DND-41 (cell line): ENCODE results near the gene ART5.

Experiments used
- ATAC-seq: fragments of 200-7000 bp; cut with Tn5 transposase; 3 replicates; pipeline ENCODE4 v1.9.1; 2021; ENCODE audit warnings: low read depth; ENCODE audit not compliant: insufficient read depth
- DNase-seq: peaks from one replicate; pipeline ENCODE4 v3.0.0-alpha.2; 2020
- H2AFZ ChIP-seq: 2 replicates; pipeline ENCODE4 v1.6.0; 2012; ENCODE audit warnings: low read depth, low read length
- H3K27ac ChIP-seq: 2 replicates; pipeline ENCODE4 v1.5.1; 2012; ENCODE audit warnings: low read length, inconsistent platforms
- H3K27me3 ChIP-seq: fragments of 200-600 bp; sonication (generic); 2 replicates; pipeline ENCODE4 v1.6.0; 2012; ENCODE audit warnings: low read length, mild to moderate bottlenecking, inconsistent platforms; ENCODE audit not compliant: insufficient read depth, poor library complexity
- H3K36me3 ChIP-seq: 2 replicates; pipeline ENCODE4 v1.5.1; 2012; ENCODE audit warnings: low read length, inconsistent platforms; ENCODE audit not compliant: insufficient read depth
- H3K4me1 ChIP-seq: 2 replicates; pipeline ENCODE4 v1.5.1; 2012; ENCODE audit warnings: mild to moderate bottlenecking, low read length; ENCODE audit not compliant: insufficient read depth
- H3K4me2 ChIP-seq: 2 replicates; pipeline ENCODE4 v1.6.0; 2012; ENCODE audit warnings: mild to moderate bottlenecking, moderate library complexity, low read length, inconsistent platforms; ENCODE audit not compliant: insufficient read depth
- H3K4me3 ChIP-seq, 2 experiments: fragments of 200-600 bp in 1 of 2; shearing (Covaris generic) in 1 of 2; 2 replicates each; pipeline ENCODE4 v1.5.1; 2012 to 2016; ENCODE audit warnings: inconsistent platforms in 2 of 2, low read length in 2 of 2, mild to moderate bottlenecking in 2 of 2, low read depth in 1 of 2, moderate library complexity in 1 of 2
- H3K79me2 ChIP-seq: 2 replicates; pipeline ENCODE4 v1.6.0; 2012; ENCODE audit warnings: low read length, inconsistent platforms; ENCODE audit not compliant: insufficient read depth
- H3K9ac ChIP-seq: 2 replicates; pipeline ENCODE4 v1.6.0; 2012; ENCODE audit warnings: low read depth, mild to moderate bottlenecking, inconsistent platforms, low read length, moderate library complexity
- H3K9me3 ChIP-seq: 2 replicates; pipeline ENCODE4 v1.5.1; 2012; ENCODE audit warnings: low read length, moderate library complexity, mild to moderate bottlenecking, inconsistent platforms; ENCODE audit not compliant: insufficient read depth, severe bottlenecking
- H4K20me1 ChIP-seq: 2 replicates; pipeline ENCODE4 v1.6.0; 2012; ENCODE audit warnings: low read length; ENCODE audit not compliant: insufficient read depth
- CTCF ChIP-seq: IDR thresholded peaks from 2 replicates; pipeline ENCODE4 v1.5.1; 2012; ENCODE audit warnings: borderline replicate concordance, low read length, moderate library complexity, mild to moderate bottlenecking; ENCODE audit not compliant: poor library complexity, severe bottlenecking; ENCODE audit errors: extremely low read depth
- EZH2 ChIP-seq: IDR thresholded peaks from 3 replicates; pipeline ENCODE4 v1.6.1; 2012; ENCODE audit warnings: borderline replicate concordance, low read depth, mild to moderate bottlenecking, moderate library complexity, low read length, inconsistent platforms; ENCODE audit not compliant: severe bottlenecking

Gene ART5

GRCh38 chr11:3641701-3642070, at the start of gene ART5:
ART5 (minus strand) TSS chr11:3641992; CDS start chr11:3641862, 130 bp downstream.
- H3K9ac ChIP-seq, result no peak within 1 kb of the TSS
- TF ChIP-seq CTCF (no peak), EZH2 (no peak)
- H3K9me3 ChIP-seq, result no peaks in the 10 kb centered on the region
- no peak within 1 kb of the TSS for H3K27ac ChIP-seq
- no peaks in the 10 kb centered on the region for H4K20me1 ChIP-seq
- H3K4me1 ChIP-seq, result no peaks in the 10 kb centered on the region
- ATAC-seq (no peak), DNase-seq (no peak)
- no peak within 1 kb of the TSS for H3K4me2 ChIP-seq
- H3K27me3 ChIP-seq, result no peaks in the 10 kb centered on the region
- no peaks in the 10 kb centered on the region for H3K36me3 ChIP-seq
- H2AFZ ChIP-seq, result no peak within 1 kb of the TSS
- H3K4me3 ChIP-seq, result no peak within 1 kb of the TSS
- no peaks in the 10 kb centered on the region for H3K79me2 ChIP-seq

GRCh38 chr11:3686751-3687150, 45.0 kb upstream of the ART5 start:
- ATAC-seq, result no peak
- Histone ChIP-seq H3K27me3 (no peaks in the 10 kb centered on the region), H3K4me3 (no peak overlapping the region)

GRCh38 chr11:3685923-3686322, 44.1 kb upstream of the ART5 start:
- H3K36me3 ChIP-seq, result peaks cover 88% of the 10 kb centered on the region
- H2AFZ ChIP-seq, result no peak overlapping the region
- H3K27me3 ChIP-seq, result no peaks in the 10 kb centered on the region
- H3K4me2 ChIP-seq, result no peak overlapping the region
- H3K4me1 ChIP-seq, result no peaks in the 10 kb centered on the region
- H3K4me3 ChIP-seq, result no peak overlapping the region
- no peaks in the 10 kb centered on the region for H3K79me2 ChIP-seq
- no peak overlapping the region for H3K9ac ChIP-seq
- no peaks in the 10 kb centered on the region; the same call in 1 of the 2 replicates for H4K20me1 ChIP-seq
- no peak for ATAC-seq
- no peak for DNase-seq
- H3K27ac ChIP-seq, result no peak overlapping the region
- TF ChIP-seq CTCF, result no peak
- TF ChIP-seq EZH2, result no peak
- H3K9me3 ChIP-seq, result no peaks in the 10 kb centered on the region

More at GRCh38 chr11:3686751-3687150, 45.0 kb upstream of the ART5 start:
- no peaks in the 10 kb centered on the region; the same call in 1 of the 2 replicates for H4K20me1 ChIP-seq
- no peaks in the 10 kb centered on the region for H3K4me1 ChIP-seq
- no peaks in the 10 kb centered on the region for H3K9me3 ChIP-seq
- H3K79me2 ChIP-seq, result no peaks in the 10 kb centered on the region
- no peak overlapping the region for H2AFZ ChIP-seq
- peaks cover 88% of the 10 kb centered on the region for H3K36me3 ChIP-seq
- DNase-seq, result no peak
- no peak for TF ChIP-seq EZH2
- no peak for TF ChIP-seq CTCF
- no peak overlapping the region for H3K4me2 ChIP-seq
- H3K27ac ChIP-seq, result no peak overlapping the region
- no peak overlapping the region for H3K9ac ChIP-seq

- no peak overlapping the region for H3K4me3 ChIP-seq
- no peak overlapping the region for H3K4me2 ChIP-seq
- ATAC-seq (no peak), DNase-seq (no peak)
- no peaks in the 10 kb centered on the region for H3K9me3 ChIP-seq
- H3K79me2 ChIP-seq, result no peaks in the 10 kb centered on the region
- H3K9ac ChIP-seq, result no peak overlapping the region
- H3K27me3 ChIP-seq, result no peaks in the 10 kb centered on the region
- TF ChIP-seq CTCF, result no peak
- TF ChIP-seq EZH2, result no peak
- H3K4me1 ChIP-seq, result no peaks in the 10 kb centered on the region
- peaks cover 92% of the 10 kb centered on the region for H3K36me3 ChIP-seq
- H3K27ac ChIP-seq, result no peak overlapping the region
- H2AFZ ChIP-seq, result no peak overlapping the region
- H4K20me1 ChIP-seq, result no peaks in the 10 kb centered on the region; the same call in 1 of the 2 replicates
Observed at GRCh38 chr11:3684819-3685172, 43.0 kb upstream of the ART5 start.
